CD14-positive monocyte (primary cell): ENCODE data around the gene SS18L1. TPM values are rescaled to one million over a fixed set of nuclear protein-coding genes. Genes with fewer than 3 reads are reported as not detected.

Experiments
- DNase-seq, 3 donors: peaks; one replicate each; pipeline ENCODE4 v3.0.0-alpha.2; 2011 to 2022
- H2AFZ ChIP-seq: 2 replicates; pipeline ENCODE4 v1.6.0; 2012; ENCODE audit warnings: mild to moderate bottlenecking, low read depth, low read length, inconsistent platforms; ENCODE audit not compliant: insufficient read depth, poor library complexity, severe bottlenecking
- H3K27ac ChIP-seq, 2 donors: 1 replicate in 1 of 2; 2 replicates in 1 of 2; pipeline ENCODE4 v1.5.1; 2012 to 2013; ENCODE audit warnings: low read length in 2 of 2, control low read depth in 1 of 2, inconsistent platforms in 1 of 2, low read depth in 1 of 2, mild to moderate bottlenecking in 1 of 2
- H3K27me3 ChIP-seq, 2 donors: one replicate each; pipeline versions ENCODE4 v1.6.0 to v1.6.1; 2011 to 2013; ENCODE audit warnings: low read length in 2 of 2; ENCODE audit not compliant: control insufficient read depth in 2 of 2, insufficient read depth in 2 of 2
- H3K36me3 ChIP-seq, 2 donors: replicated peaks in 1 of 2; 1 replicate in 1 of 2; 2 replicates in 1 of 2; pipeline versions ENCODE4 v1.5.1 to v1.6.1; 2012 to 2013; ENCODE audit warnings: low read length in 2 of 2, control low read depth in 1 of 2, inconsistent platforms in 1 of 2, mild to moderate bottlenecking in 1 of 2; ENCODE audit not compliant: insufficient read depth in 2 of 2, control insufficient read depth in 1 of 2
- H3K4me1 ChIP-seq, 2 donors: 1 replicate in 1 of 2; 2 replicates in 1 of 2; pipeline versions ENCODE4 v1.5.1 to v1.6.1; 2012 to 2013; ENCODE audit warnings: low read length in 2 of 2, control low read depth in 1 of 2, inconsistent platforms in 1 of 2, mild to moderate bottlenecking in 1 of 2, moderate library complexity in 1 of 2; ENCODE audit not compliant: insufficient read depth in 2 of 2, control insufficient read depth in 1 of 2
- H3K4me2 ChIP-seq: replicated peaks from 2 replicates; pipeline ENCODE3; 2012; ENCODE audit warnings: low read length, moderate library complexity, mild to moderate bottlenecking; ENCODE audit not compliant: poor library complexity, severe bottlenecking; ENCODE audit errors: extremely low read depth
- H3K4me3 ChIP-seq, 3 experiments: fragments of 200-600 bp in 1 of 3; sonication (generic) in 1 of 3; replicated peaks in 1 of 3; 1 replicate in 2 of 3; 2 replicates in 1 of 3; pipeline ENCODE4 v1.5.1; 2011 to 2013; ENCODE audit warnings: low read length in 3 of 3, mild to moderate bottlenecking in 3 of 3, control low read depth in 2 of 3, low read depth in 2 of 3, inconsistent platforms in 1 of 3, moderate library complexity in 1 of 3
- H3K79me2 ChIP-seq: 2 replicates; pipeline ENCODE4 v1.6.0; 2012; ENCODE audit warnings: mild to moderate bottlenecking, control low read depth, inconsistent platforms, low read length, moderate library complexity; ENCODE audit not compliant: insufficient read depth
- H3K9ac ChIP-seq: 2 replicates; pipeline ENCODE4 v1.6.0; 2017; ENCODE audit warnings: low read length, mild to moderate bottlenecking; ENCODE audit not compliant: insufficient read depth, poor library complexity, severe bottlenecking
- H3K9me3 ChIP-seq, 2 donors: replicated peaks in 1 of 2; 1 replicate in 1 of 2; 2 replicates in 1 of 2; pipeline versions ENCODE4 v1.5.1 to v1.6.1; 2012 to 2013; ENCODE audit warnings: low read length in 2 of 2, control low read depth in 1 of 2; ENCODE audit not compliant: control insufficient read depth in 1 of 2, insufficient read depth in 1 of 2
- H4K20me1 ChIP-seq: 2 replicates; pipeline ENCODE4 v1.6.0; 2012; ENCODE audit warnings: mild to moderate bottlenecking, low read length, control low read depth, moderate library complexity; ENCODE audit not compliant: insufficient read depth
- H3K27ac Mint-ChIP-seq, 7 donors: one replicate each; pipeline ENCODE4 v1.8.0; 2020; ENCODE audit warnings: mild to moderate bottlenecking in 7 of 7, mixed read lengths in 7 of 7, moderate library complexity in 6 of 7, inconsistent platforms in 2 of 7
- H3K27me3 Mint-ChIP-seq, 3 donors: one replicate each; pipeline ENCODE4 v1.8.0; 2021 to 2022; ENCODE audit warnings: low read depth in 3 of 3, mild to moderate bottlenecking in 3 of 3, mixed read lengths in 3 of 3, moderate library complexity in 3 of 3, inconsistent platforms in 1 of 3
- H3K36me3 Mint-ChIP-seq, 2 donors: one replicate each; pipeline ENCODE4 v1.8.0; 2020; ENCODE audit warnings: mixed read lengths in 2 of 2, inconsistent platforms in 1 of 2, mild to moderate bottlenecking in 1 of 2
- H3K4me1 Mint-ChIP-seq: one replicate; pipeline ENCODE4 v1.8.0; 2020; ENCODE audit warnings: mild to moderate bottlenecking, mixed read lengths
- H3K4me3 Mint-ChIP-seq, 2 donors: one replicate each; pipeline ENCODE4 v1.8.0; 2020; ENCODE audit warnings: mild to moderate bottlenecking in 2 of 2, mixed read lengths in 2 of 2, moderate library complexity in 1 of 2
- H3K9me3 Mint-ChIP-seq, 7 donors: one replicate each; pipeline ENCODE4 v1.8.0; 2020 to 2022; ENCODE audit warnings: mixed read lengths in 7 of 7, mild to moderate bottlenecking in 6 of 7, moderate library complexity in 6 of 7, inconsistent platforms in 2 of 7
- WGBS: methylation state at CpG from one replicate; pipeline ENCODE4 v1.1.5; 2013; ENCODE audit warnings: missing lambda C conversion rate; ENCODE audit not compliant: insufficient coverage; 5-methylcytosine and 5-hydroxymethylcytosine counted together
- intact Hi-C, 2 donors: fragments of 100-400 bp; cut with micrococcal nuclease; formaldehyde crosslinking; loops; one replicate each; pipeline versions ENCODE4 v1.15.0 to v1.15.1; 2023
- polyA plus RNA-seq, 3 donors: library from polyadenylated mRNA; depleted of rRNA in 1 of 3; unstranded in 2 of 3; stranded (reverse) in 1 of 3; fragments of 300-500 nt in 2 of 3; fragments of >200 nt in 1 of 3; fragmentation: Illumina TruSeq in 2 of 3; gene quantifications; 1 replicate in 2 of 3; 2 replicates in 1 of 3; pipeline ENCODE4 v1.2.3, GENCODE V29; 2012 to 2021
- TF ChIP-seq, protein P1 (sequence below): fragments of 200-600 bp; IDR thresholded peaks from one replicate; pipeline ENCODE4 v1.8.0; 2022; ENCODE audit warnings: antibody characterized with exemption, mild to moderate bottlenecking

SS18L1 gene
- polyA plus RNA-seq, 3 donors = 0.75 to 16.5 (median 1.1) TPM

DNA sequence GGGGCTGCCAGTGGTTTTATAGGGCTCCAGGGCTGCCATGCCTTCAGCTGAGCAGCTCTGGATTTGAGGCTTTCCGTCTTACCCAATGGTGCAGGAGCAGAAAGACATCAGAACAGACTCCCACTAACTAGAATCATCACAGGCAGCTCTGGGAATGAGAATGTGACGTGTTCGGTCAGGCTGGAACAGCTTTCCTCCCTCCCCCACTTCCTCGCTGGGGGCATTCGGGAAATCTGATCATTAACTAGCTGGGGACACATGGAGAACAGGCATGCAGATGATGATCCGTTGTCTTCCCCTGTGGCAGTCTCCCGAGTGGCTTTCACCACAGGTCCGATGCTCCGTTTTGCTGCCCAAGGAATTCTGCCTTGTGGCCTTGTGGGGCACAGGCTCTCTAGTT lies 33.7 kb downstream of the SS18L1 start:
- H3K36me3 ChIP-seq = peaks cover 27 to 47% of the 10 kb centered on the region in 2 donors
- Mint-ChIP-seq H3K27me3 (peaks cover 0 to 2% (median 0%) of the 10 kb centered on the region in 3 donors), H3K36me3 (peaks cover 32 to 65% of the 10 kb centered on the region in 2 donors), H3K4me3 (no peak overlapping the region), H3K4me1 (peaks cover 8% of the 10 kb centered on the region), H3K27ac (peak overlapping the region in 1 of 7 donors; percentile 65), H3K9me3 (no peaks in the 10 kb centered on the region)
- intact Hi-C loops = no loop called here
- H3K4me1 ChIP-seq = peaks cover 2 to 5% of the 10 kb centered on the region in 2 donors
- H3K9me3 ChIP-seq = no peaks in the 10 kb centered on the region
- no peak overlapping the region for H3K4me3 ChIP-seq
- H3K27me3 ChIP-seq = no peaks in the 10 kb centered on the region
- 95% methylated on average over 7 of the region's 9 CpGs for WGBS
- no peak overlapping the region for H3K4me2 ChIP-seq
- no peak overlapping the region for H2AFZ ChIP-seq
- DNase-seq = no peak
- no peak overlapping the region for H3K9ac ChIP-seq
- no peaks in the 10 kb centered on the region for H4K20me1 ChIP-seq
- no peak overlapping the region for H3K27ac ChIP-seq
- TF ChIP-seq, protein P1, sequence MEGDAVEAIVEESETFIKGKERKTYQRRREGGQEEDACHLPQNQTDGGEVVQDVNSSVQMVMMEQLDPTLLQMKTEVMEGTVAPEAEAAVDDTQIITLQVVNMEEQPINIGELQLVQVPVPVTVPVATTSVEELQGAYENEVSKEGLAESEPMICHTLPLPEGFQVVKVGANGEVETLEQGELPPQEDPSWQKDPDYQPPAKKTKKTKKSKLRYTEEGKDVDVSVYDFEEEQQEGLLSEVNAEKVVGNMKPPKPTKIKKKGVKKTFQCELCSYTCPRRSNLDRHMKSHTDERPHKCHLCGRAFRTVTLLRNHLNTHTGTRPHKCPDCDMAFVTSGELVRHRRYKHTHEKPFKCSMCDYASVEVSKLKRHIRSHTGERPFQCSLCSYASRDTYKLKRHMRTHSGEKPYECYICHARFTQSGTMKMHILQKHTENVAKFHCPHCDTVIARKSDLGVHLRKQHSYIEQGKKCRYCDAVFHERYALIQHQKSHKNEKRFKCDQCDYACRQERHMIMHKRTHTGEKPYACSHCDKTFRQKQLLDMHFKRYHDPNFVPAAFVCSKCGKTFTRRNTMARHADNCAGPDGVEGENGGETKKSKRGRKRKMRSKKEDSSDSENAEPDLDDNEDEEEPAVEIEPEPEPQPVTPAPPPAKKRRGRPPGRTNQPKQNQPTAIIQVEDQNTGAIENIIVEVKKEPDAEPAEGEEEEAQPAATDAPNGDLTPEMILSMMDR = no peak
- no peaks in the 10 kb centered on the region for H3K79me2 ChIP-seq

DNA sequence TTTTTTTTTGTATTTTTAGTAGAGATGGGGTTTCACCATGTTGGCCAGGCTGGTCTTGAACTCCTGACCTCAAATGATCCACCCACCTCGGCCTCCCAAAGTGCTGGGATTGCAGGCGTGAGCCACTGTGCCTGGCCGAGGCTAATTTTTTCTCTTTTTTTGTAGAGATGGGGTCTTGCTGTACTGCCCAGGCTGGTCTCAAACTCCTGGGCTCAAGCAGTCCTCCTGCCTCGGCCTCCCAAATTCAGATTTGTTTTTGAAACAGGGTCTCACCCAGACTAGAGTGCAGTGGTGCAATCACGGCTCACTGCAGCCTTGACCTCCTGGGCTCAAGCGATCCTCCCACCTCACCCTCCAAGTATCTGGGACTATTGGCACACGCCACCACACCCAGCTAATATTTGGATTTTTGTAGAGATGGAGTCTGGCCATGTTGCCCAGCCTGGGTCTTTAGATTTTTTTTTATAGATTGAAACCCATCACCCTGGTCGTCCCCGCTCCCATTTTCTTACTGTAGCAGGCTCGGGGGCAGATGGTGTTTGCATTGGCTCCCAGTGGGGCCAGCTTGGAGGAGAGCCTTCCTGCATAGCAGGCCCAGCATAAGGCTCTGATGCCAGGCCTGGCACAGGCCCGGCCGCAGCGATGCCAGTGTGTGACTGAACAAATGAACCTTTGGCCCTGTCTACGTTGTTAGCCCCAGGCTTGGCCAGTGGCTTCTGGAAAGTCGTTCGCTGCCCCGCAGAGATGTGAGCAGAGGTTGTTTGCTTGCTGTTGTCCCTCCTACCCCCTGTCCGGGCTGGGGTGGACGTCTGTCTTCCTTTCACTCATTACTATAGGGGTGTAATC lies 35.0 kb downstream of the SS18L1 start:
- Histone ChIP-seq H3K36me3 (peaks cover 24 to 37% of the 10 kb centered on the region in 2 donors), H3K4me2 (no peak overlapping the region), H3K27ac (no peak overlapping the region), H3K27me3 (no peaks in the 10 kb centered on the region), H4K20me1 (no peaks in the 10 kb centered on the region), H3K4me3 (no peak overlapping the region), H3K4me1 (peaks cover 5 to 11% of the 10 kb centered on the region in 2 donors), H3K9ac (no peak overlapping the region), H3K79me2 (peaks cover 8% of the 10 kb centered on the region), H2AFZ (no peak overlapping the region), H3K9me3 (no peaks in the 10 kb centered on the region)
- peaks cover 10% of the 10 kb centered on the region for H3K4me1 Mint-ChIP-seq
- intact Hi-C loops = no loop called here
- TF ChIP-seq, protein P1 = no peak
- peaks cover 27 to 54% of the 10 kb centered on the region in 2 donors for H3K36me3 Mint-ChIP-seq
- no peaks in the 10 kb centered on the region for H3K9me3 Mint-ChIP-seq
- no peak for DNase-seq
- peaks cover 0 to 2% (median 0%) of the 10 kb centered on the region in 3 donors for H3K27me3 Mint-ChIP-seq
- no peak overlapping the region for H3K4me3 Mint-ChIP-seq
- H3K27ac Mint-ChIP-seq = no peak overlapping the region
- WGBS = 99% methylated on average over 9 of the region's 19 CpGs
